Gastroesophageal sphincter (tissue), 4 donors: ENCODE data around the gene RAPGEFL1. TPM values are rescaled to one million over a fixed set of nuclear protein-coding genes. Genes with fewer than 3 reads are reported as not detected.

ENCODE experiments used
- ATAC-seq: fragments of 150-250 bp; one replicate; pipeline ENCODE4 v1.9.1; 2016; ENCODE audit warnings: mild to moderate bottlenecking, moderate library complexity
- H3K27ac ChIP-seq, 4 donors: fragments of 200-600 bp; sonication (generic) in 3 of 4; 1 replicate in 3 of 4; 2 replicates in 1 of 4; pipeline ENCODE4 v1.5.1; 2016 to 2019
- H3K27me3 ChIP-seq: fragments of 200-600 bp; sonication (generic); one replicate; pipeline ENCODE4 v1.5.1; 2019
- H3K36me3 ChIP-seq, 2 donors: fragments of 200-600 bp; sonication (generic); one replicate each; pipeline ENCODE4 v1.5.1; 2019; ENCODE audit warnings: control low read depth in 1 of 2
- H3K4me1 ChIP-seq, 3 donors: fragments of 200-600 bp; sonication (generic); 1 replicate in 2 of 3; 2 replicates in 1 of 3; pipeline ENCODE4 v1.5.1; 2016 to 2019; ENCODE audit warnings: control low read depth in 2 of 3
- H3K4me3 ChIP-seq, 2 donors: fragments of 200-600 bp; sonication (generic); one replicate each; pipeline ENCODE4 v1.5.1; 2019; ENCODE audit warnings: mild to moderate bottlenecking in 1 of 2, moderate library complexity in 1 of 2
- H3K9me3 ChIP-seq, 3 donors: fragments of 200-600 bp; sonication (generic); one replicate each; pipeline ENCODE4 v1.5.1; 2017 to 2019; ENCODE audit warnings: control low read depth in 2 of 3
- CTCF ChIP-seq, 4 experiments: fragments of 200-600 bp in 2 of 4; fragments of 450-650 bp in 2 of 4; sonication (generic) in 1 of 4; IDR thresholded peaks; one replicate each; pipeline ENCODE4 v1.5.1; 2017 to 2019; ENCODE audit warnings: antibody characterized with exemption in 4 of 4, mild to moderate bottlenecking in 2 of 4, moderate library complexity in 2 of 4
- EP300 ChIP-seq: sonication (generic); formaldehyde crosslinking; IDR thresholded peaks from one replicate; pipeline ENCODE4 v1.6.1; 2017; ENCODE audit warnings: antibody characterized with exemption, mild to moderate bottlenecking
- POLR2A ChIP-seq, 2 donors: fragments of 450-650 bp; IDR thresholded peaks; one replicate each; pipeline ENCODE4 v1.6.1; 2017; ENCODE audit warnings: antibody characterized with exemption in 2 of 2, mild to moderate bottlenecking in 2 of 2, moderate library complexity in 1 of 2
- POLR2AphosphoS5 ChIP-seq: sonication (generic); formaldehyde crosslinking; IDR thresholded peaks from one replicate; pipeline ENCODE4 v1.6.1; 2017; ENCODE audit warnings: antibody characterized with exemption
- WGBS, 2 donors: methylation state at CpG; one replicate each; pipeline ENCODE4 v1.1.5; 2018; ENCODE audit warnings: low coverage in 1 of 2; 5-methylcytosine and 5-hydroxymethylcytosine counted together
- total RNA-seq, 4 donors: library from RNA; depleted of rRNA; stranded (reverse); fragments of >200 nt; gene quantifications; one replicate each; pipeline ENCODE4 v1.1.0, GENCODE V29; 2016

RAPGEFL1 gene
- total RNA-seq: 1 to 10 TPM; 2.4 to 5.2 (median 3.3) TPM

- peaks cover 0 to 23% (median 11%) of the 10 kb centered on the region in 3 donors for H3K4me1 ChIP-seq
- H3K27me3 ChIP-seq: no peaks in the 10 kb centered on the region
- no peak for TF ChIP-seq POLR2AphosphoS5
- TF ChIP-seq POLR2A (IDR thresholded peaks at IDR 0.05): no peak
- TF ChIP-seq CTCF (IDR thresholded peaks at IDR 0.05): no peak
- no peak for TF ChIP-seq EP300
- peak within 1 kb of the TSS; percentile 36 to 59 for H3K4me3 ChIP-seq
- no CpG with 5 or more reads among the region's 57 CpGs for WGBS, 2 donors
- peak; percentile 89 for ATAC-seq
- peaks cover 0 to 46% of the 10 kb centered on the region in 2 donors for H3K36me3 ChIP-seq
- peak within 1 kb of the TSS in 1 of 4 donors; percentile 67 for H3K27ac ChIP-seq
- H3K9me3 ChIP-seq: no peaks in the 10 kb centered on the region
These were observed at the start of gene RAPGEFL1 for GRCh38 chr17:40177275-40177874. Gene RAPGEFL1 (plus strand): TSS chr17:40177470. CDS start chr17:40177862, 392 bp downstream.

GRCh38 chr17:40129498-40129897, 47.8 kb upstream of the RAPGEFL1 start:
- Histone ChIP-seq H3K27ac (peak overlapping the region in 1 of 4 donors; percentile 47), H3K36me3 (peaks cover 11 to 92% of the 10 kb centered on the region in 2 donors), H3K4me3 (no peak overlapping the region), H3K9me3 (no peaks in the 10 kb centered on the region), H3K27me3 (no peaks in the 10 kb centered on the region), H3K4me1 (peaks cover 0 to 51% (median 0%) of the 10 kb centered on the region in 3 donors)
- ATAC-seq: no peak
- TF ChIP-seq POLR2AphosphoS5 (no peak), EP300 (no peak)
- WGBS, 2 donors: 63 to 83% methylated on average over 1 to 5 of the region's 5 CpGs

- no peak overlapping the region for H3K4me3 ChIP-seq
- H3K36me3 ChIP-seq: peaks cover 11 to 100% of the 10 kb centered on the region in 2 donors
- WGBS, 2 donors: 66 to 71% methylated on average over 3 to 7 of the region's 7 CpGs
- TF ChIP-seq POLR2AphosphoS5 (peak; percentile 35), EP300 (no peak)
- ATAC-seq: peak; percentile 69
- no peaks in the 10 kb centered on the region for H3K27me3 ChIP-seq
- H3K9me3 ChIP-seq: no peaks in the 10 kb centered on the region
- peak overlapping the region in 3 of 4 donors; percentile 2 to 47 (median 25) for H3K27ac ChIP-seq
- peaks cover 0 to 41% (median 0%) of the 10 kb centered on the region in 3 donors for H3K4me1 ChIP-seq
These were observed 46.8 kb upstream of the RAPGEFL1 start for GRCh38 chr17:40130352-40131042.

- no peak overlapping the region for H3K4me3 ChIP-seq
- peak overlapping the region in 1 of 4 donors; percentile 32 for H3K27ac ChIP-seq
- TF ChIP-seq POLR2AphosphoS5 (no peak), CTCF (IDR thresholded peaks at IDR 0.05) (no peak), POLR2A (IDR thresholded peaks at IDR 0.05) (no peak), EP300 (no peak)
- H3K36me3 ChIP-seq: peaks cover 11 to 83% of the 10 kb centered on the region in 2 donors
- H3K4me1 ChIP-seq: peaks cover 0 to 26% (median 0%) of the 10 kb centered on the region in 3 donors
- WGBS, 2 donors: 39 to 71% methylated on average over 5 of the region's 7 CpGs
- H3K27me3 ChIP-seq: no peaks in the 10 kb centered on the region
- H3K9me3 ChIP-seq: no peaks in the 10 kb centered on the region
- no peak for ATAC-seq
These were observed 43.1 kb upstream of the RAPGEFL1 start for GRCh38 chr17:40134184-40134583.

GRCh38 chr17:40135817-40136216, 41.5 kb upstream of the RAPGEFL1 start:
- peaks cover 8 to 66% of the 10 kb centered on the region in 2 donors for H3K36me3 ChIP-seq
- peak overlapping the region in 1 of 4 donors; percentile 24 for H3K27ac ChIP-seq
- no peak for TF ChIP-seq EP300
- no peak for TF ChIP-seq POLR2A (IDR thresholded peaks at IDR 0.05)
- TF ChIP-seq POLR2AphosphoS5: no peak
- TF ChIP-seq CTCF (IDR thresholded peaks at IDR 0.05): no peak
- H3K9me3 ChIP-seq: no peaks in the 10 kb centered on the region
- WGBS, 2 donors: 75 to 90% methylated on average over 2 to 3 of the region's 3 CpGs
- no peaks in the 10 kb centered on the region for H3K27me3 ChIP-seq
- peaks cover 0 to 21% (median 0%) of the 10 kb centered on the region in 3 donors for H3K4me1 ChIP-seq
- no peak overlapping the region for H3K4me3 ChIP-seq
- ATAC-seq: no peak
